Endodermal cell (in vitro differentiated cells): ENCODE results near the gene PROSER2. TPM values are rescaled to one million over a fixed set of nuclear protein-coding genes. Genes with fewer than 3 reads are reported as not detected.

ENCODE experiments used
- DNase-seq: peaks from one replicate; pipeline ENCODE4 v3.0.0-alpha.2; 2017
- H3K27ac ChIP-seq: 2 replicates; pipeline ENCODE4 v1.5.1; 2013; ENCODE audit warnings: mild to moderate bottlenecking, low read depth, low read length, moderate library complexity
- H3K27me3 ChIP-seq: 2 replicates; pipeline ENCODE4 v1.6.1; 2013; ENCODE audit warnings: mild to moderate bottlenecking, low read length, moderate library complexity; ENCODE audit not compliant: insufficient read depth, control insufficient read depth, poor library complexity, severe bottlenecking
- H3K36me3 ChIP-seq: 2 replicates; pipeline ENCODE4 v1.7.0; 2013; ENCODE audit warnings: mild to moderate bottlenecking, low read length, moderate library complexity; ENCODE audit not compliant: control insufficient read depth, insufficient read depth
- H3K4me1 ChIP-seq: one replicate; pipeline ENCODE4 v1.7.0; 2013; ENCODE audit warnings: low read length; ENCODE audit not compliant: control insufficient read depth, insufficient read depth
- H3K4me3 ChIP-seq: 2 replicates; pipeline ENCODE4 v1.5.1; 2013; ENCODE audit warnings: mild to moderate bottlenecking, low read length, moderate library complexity
- H3K9ac ChIP-seq: 2 replicates; pipeline ENCODE4 v1.6.1; 2013; ENCODE audit warnings: mild to moderate bottlenecking, low read length, moderate library complexity; ENCODE audit not compliant: poor library complexity, severe bottlenecking; ENCODE audit errors: extremely low read depth
- H3K9me3 ChIP-seq: 2 replicates; pipeline ENCODE4 v1.6.1; 2013; ENCODE audit warnings: mild to moderate bottlenecking, low read length, moderate library complexity; ENCODE audit not compliant: control insufficient read depth
- H3K27ac Mint-ChIP-seq: 2 replicates; pipeline ENCODE4 v1.8.0; 2020; ENCODE audit warnings: mixed read lengths
- H3K27me3 Mint-ChIP-seq: 2 replicates; pipeline ENCODE4 v1.8.0; 2021; ENCODE audit warnings: mild to moderate bottlenecking, mixed read lengths; ENCODE audit not compliant: insufficient read depth
- H3K36me3 Mint-ChIP-seq: 2 replicates; pipeline ENCODE4 v1.8.0; 2020; ENCODE audit warnings: low read depth, mixed read lengths
- H3K4me1 Mint-ChIP-seq: 2 replicates; pipeline ENCODE4 v1.8.0; 2020; ENCODE audit warnings: mixed read lengths
- H3K4me3 Mint-ChIP-seq: 2 replicates; pipeline ENCODE4 v1.8.0; 2020; ENCODE audit warnings: mild to moderate bottlenecking, moderate library complexity, mixed read lengths
- H3K9me3 Mint-ChIP-seq: 2 replicates; pipeline ENCODE4 v1.8.0; 2020; ENCODE audit warnings: mild to moderate bottlenecking, mixed read lengths
- CTCF ChIP-seq: fragments of 200-600 bp; sonication (generic); conservative IDR thresholded peaks from 2 replicates; pipeline ENCODE4 v1.5.0; 2021; ENCODE audit warnings: antibody characterized with exemption, mild to moderate bottlenecking
- WGBS, 2 experiments: methylation state at CpG; one replicate each; pipeline versions ENCODE4 v1.1.5 to v1.1.7; 2013; ENCODE audit warnings: missing lambda C conversion rate in 2 of 2, mixed read lengths in 1 of 2; ENCODE audit not compliant: insufficient coverage in 1 of 2, insufficient read length in 1 of 2; 5-methylcytosine and 5-hydroxymethylcytosine counted together
- total RNA-seq, 2 donors: library from RNA; stranded (reverse); fragmentation: NEBNext Ultra II Directional in 1 of 2; extraction: Animal tissue kit (Norgen Biotek cat#: 25700) in 1 of 2; gene quantifications; 2 replicates in 1 of 2; 3 replicates in 1 of 2; pipeline ENCODE4 v1.2.1, GENCODE V29; 2021

The PROSER2 gene
- total RNA-seq, 2 donors from 2014 or later, result 13.2 to 18.9 TPM

- Histone ChIP-seq H3K27me3 (no peaks in the 10 kb centered on the region), H3K9ac (no peak overlapping the region), H3K36me3 (peaks cover 10% of the 10 kb centered on the region), H3K27ac (no peak overlapping the region), H3K9me3 (no peaks in the 10 kb centered on the region), H3K4me1 (peaks cover 6% of the 10 kb centered on the region), H3K4me3 (no peak overlapping the region)
- Mint-ChIP-seq H3K27me3 (peaks cover 19% of the 10 kb centered on the region), H3K27ac (no peak overlapping the region), H3K4me1 (peaks cover 19% of the 10 kb centered on the region), H3K4me3 (no peak overlapping the region), H3K36me3 (peaks cover 15% of the 10 kb centered on the region), H3K9me3 (no peaks in the 10 kb centered on the region)
- no peak for DNase-seq
- no peak for TF ChIP-seq CTCF
- WGBS, 2 experiments, result 90 to 92% methylated on average over 8 to 9 of the region's 9 CpGs
Measured at GRCh38 chr10:11871466-11871865, 48.3 kb downstream of the PROSER2 start.

- Mint-ChIP-seq H3K27me3 (peaks cover 11% of the 10 kb centered on the region), H3K4me3 (peak overlapping the region; percentile 40), H3K36me3 (no peaks in the 10 kb centered on the region), H3K9me3 (no peaks in the 10 kb centered on the region), H3K27ac (peak overlapping the region; percentile 44), H3K4me1 (peaks cover 19% of the 10 kb centered on the region)
- Histone ChIP-seq H3K4me3 (peak overlapping the region; percentile 66), H3K9ac (no peak overlapping the region), H3K27me3 (no peaks in the 10 kb centered on the region), H3K4me1 (peaks cover 6% of the 10 kb centered on the region), H3K36me3 (no peaks in the 10 kb centered on the region), H3K27ac (peak overlapping the region; percentile 82), H3K9me3 (no peaks in the 10 kb centered on the region)
- 33 to 35% methylated on average over 13 to 20 of the region's 20 CpGs for whole genome bisulfite sequencing, 2 experiments
- DNase-seq, result peak; percentile 90
- peak; percentile 49 for TF ChIP-seq CTCF
Measured at GRCh38 chr10:11874568-11875493, 51.7 kb downstream of the PROSER2 start.

GRCh38 chr10:11875494-11876281, 52.5 kb downstream of the PROSER2 start:
- Mint-ChIP-seq H3K4me3 (no peak overlapping the region), H3K27ac (no peak overlapping the region), H3K9me3 (no peaks in the 10 kb centered on the region), H3K36me3 (no peaks in the 10 kb centered on the region), H3K27me3 (peaks cover 7% of the 10 kb centered on the region), H3K4me1 (peaks cover 17% of the 10 kb centered on the region)
- no peaks in the 10 kb centered on the region for H3K36me3 ChIP-seq
- no peak overlapping the region for H3K9ac ChIP-seq
- TF ChIP-seq CTCF, result peak; percentile 8
- H3K27me3 ChIP-seq, result no peaks in the 10 kb centered on the region
- WGBS, 2 experiments, result 88 to 95% methylated on average over 9 to 17 of the region's 17 CpGs
- H3K9me3 ChIP-seq, result no peaks in the 10 kb centered on the region
- H3K4me1 ChIP-seq, result peaks cover 6% of the 10 kb centered on the region
- H3K4me3 ChIP-seq, result no peak overlapping the region
- H3K27ac ChIP-seq, result peak overlapping the region; percentile 57
- no peak for DNase-seq
